HTERT RPE-1 (cell line): Measurements from ENCODE around the gene CALHM6.

ENCODE experiments used
- in situ Hi-C: fragments of 300-500 bp; cut with MboI; formaldehyde crosslinking; loops from 4 replicates; pipeline ENCODE4 v1.14.3; 2020; ENCODE audit warnings: low sequenced_read_pairs

Gene CALHM6

GRCh38 chr6:116461331-116461931 lies at the start of gene CALHM6:
Gene CALHM6 (plus strand): TSS chr6:116461375. CDS start chr6:116461930, 555 bp downstream.
- in situ Hi-C loops = no loop called here

GRCh38 chr6:116412270-116412669 lies 48.9 kb upstream of the CALHM6 start:
- in situ Hi-C loops = no loop called here

GRCh38 chr6:116413357-116413756 lies 47.8 kb upstream of the CALHM6 start:
- in situ Hi-C loops = no loop called here

GRCh38 chr6:116417661-116418060 lies 43.5 kb upstream of the CALHM6 start:
- in situ Hi-C loops = no loop called here

GRCh38 chr6:116419069-116419786 lies 41.9 kb upstream of the CALHM6 start:
- in situ Hi-C loops = no loop called here

GRCh38 chr6:116420341-116420740 lies 40.8 kb upstream of the CALHM6 start:
- in situ Hi-C loops = no loop called here

GRCh38 chr6:116422238-116422637 lies 38.9 kb upstream of the CALHM6 start:
- in situ Hi-C loops = no loop called here

GRCh38 chr6:116424001-116424400 lies 37.2 kb upstream of the CALHM6 start:
- in situ Hi-C loops = no loop called here

- in situ Hi-C loops = no loop called here
Observed at GRCh38 chr6:116426551-116426950, 34.6 kb upstream of the CALHM6 start.

GRCh38 chr6:116429111-116429510 lies 32.1 kb upstream of the CALHM6 start:
- in situ Hi-C loops = no loop called here

GRCh38 chr6:116430860-116431259 lies 30.3 kb upstream of the CALHM6 start:
- in situ Hi-C loops = no loop called here

- in situ Hi-C loops = no loop called here
Observed at GRCh38 chr6:116431964-116432595, 29.1 kb upstream of the CALHM6 start.

- in situ Hi-C loops = no loop called here
Observed at GRCh38 chr6:116433206-116433712, 27.9 kb upstream of the CALHM6 start.

- in situ Hi-C loops = no loop called here
Observed at GRCh38 chr6:116434056-116434725, 27.0 kb upstream of the CALHM6 start.

GRCh38 chr6:116436586-116436985 lies 24.6 kb upstream of the CALHM6 start:
- in situ Hi-C loops = no loop called here

- in situ Hi-C loops = no loop called here
Observed at GRCh38 chr6:116437656-116438055, 23.5 kb upstream of the CALHM6 start.

- in situ Hi-C loops = no loop called here
Observed at GRCh38 chr6:116438590-116439448, 22.4 kb upstream of the CALHM6 start.

GRCh38 chr6:116439522-116440051 lies 21.6 kb upstream of the CALHM6 start:
- in situ Hi-C loops = no loop called here

- in situ Hi-C loops = no loop called here
Observed at GRCh38 chr6:116443105-116443504, 18.1 kb upstream of the CALHM6 start.

- in situ Hi-C loops = no loop called here
Observed at GRCh38 chr6:116444092-116444491, 17.1 kb upstream of the CALHM6 start.
